Measurements from ENCODE around the gene SMIM38.

- TF ChIP-seq CTCF (IDR thresholded peaks at IDR 0.05) (no peak), POLR2AphosphoS5 (IDR thresholded peaks at IDR 0.05) (no peak), POLR2A (IDR thresholded peaks at IDR 0.05) (no peak), EP300 (IDR thresholded peaks at IDR 0.05; ENCODE audit: low read depth) (no peak)
Observed at GRCh38 chr11:69120096-69120875, 35.4 kb upstream of the SMIM38 start.
